SIG-M5 treated with dmso at 0.1 percent for 504 hours (cell line): ENCODE data around the gene TMEM161B.
"Not testable (repeated sequence)": the region's sequence is repeated elsewhere in the genome, so short reads cannot be mapped to it uniquely, and the experiment has no call there.

Experiments used
- DNase-seq: peaks from one replicate; lab custom pipeline; 2025; ENCODE audit not compliant: unreplicated experiment; lab: John Stamatoyannopoulos, UW

The TMEM161B gene

GRCh38 chr5:88250010-88250409 is 18.6 kb downstream of the TMEM161B start:
- no peak for DNase-seq

- DNase-seq: no peak
These were observed 19.7 kb downstream of the TMEM161B start for GRCh38 chr5:88248743-88249540.

GRCh38 chr5:88248094-88248493 is 20.6 kb downstream of the TMEM161B start:
- DNase-seq: no peak

- DNase-seq: no peak
These were observed 22.8 kb downstream of the TMEM161B start for GRCh38 chr5:88245893-88246244.

- DNase-seq: no peak
These were observed 23.3 kb downstream of the TMEM161B start for GRCh38 chr5:88245241-88245892.

GRCh38 chr5:88244686-88245085 is 24.0 kb downstream of the TMEM161B start:
- DNase-seq: no peak

- not testable (repeated sequence) for DNase-seq
These were observed 25.2 kb downstream of the TMEM161B start for GRCh38 chr5:88243493-88243892.

GRCh38 chr5:88238732-88239131 is 29.9 kb downstream of the TMEM161B start:
- no peak for DNase-seq

- DNase-seq: no peak
These were observed 31.6 kb downstream of the TMEM161B start for GRCh38 chr5:88236866-88237642.

GRCh38 chr5:88235828-88236227 is 32.8 kb downstream of the TMEM161B start:
- no peak for DNase-seq

GRCh38 chr5:88235346-88235745 is 33.3 kb downstream of the TMEM161B start:
- no peak for DNase-seq

GRCh38 chr5:88230546-88231066 is 38.0 kb downstream of the TMEM161B start:
- DNase-seq: no peak

- no peak for DNase-seq
These were observed 41.7 kb downstream of the TMEM161B start for GRCh38 chr5:88226881-88227450.

GRCh38 chr5:88214655-88215054 is 54.0 kb downstream of the TMEM161B start:
- no peak for DNase-seq

- DNase-seq: no peak
These were observed 61.1 kb downstream of the TMEM161B start for GRCh38 chr5:88207575-88207974.

GRCh38 chr5:88203981-88204750 is 64.5 kb downstream of the TMEM161B start:
- no peak for DNase-seq

GRCh38 chr5:88195636-88196035 is 73.0 kb downstream of the TMEM161B start:
- no peak for DNase-seq

GRCh38 chr5:88193896-88194295 is 74.7 kb downstream of the TMEM161B start:
- DNase-seq: peak; percentile 54

GRCh38 chr5:88190106-88190834 is 78.4 kb downstream of the TMEM161B start:
- peak; percentile 22 for DNase-seq

GRCh38 chr5:88189484-88189883 is 79.2 kb downstream of the TMEM161B start:
- not testable (repeated sequence) for DNase-seq
